Colon (tissue), 2 donors: ENCODE results near the gene CLEC16A.

ENCODE experiments used
- FAIRE-seq: peaks from 2 replicates; lab custom pipeline; 2012; peaks lifted over from hg19 to GRCh38; lab: Jason Lieb, UNC
- donor health status: control.
- donor health status: control.

Gene CLEC16A

DNA sequence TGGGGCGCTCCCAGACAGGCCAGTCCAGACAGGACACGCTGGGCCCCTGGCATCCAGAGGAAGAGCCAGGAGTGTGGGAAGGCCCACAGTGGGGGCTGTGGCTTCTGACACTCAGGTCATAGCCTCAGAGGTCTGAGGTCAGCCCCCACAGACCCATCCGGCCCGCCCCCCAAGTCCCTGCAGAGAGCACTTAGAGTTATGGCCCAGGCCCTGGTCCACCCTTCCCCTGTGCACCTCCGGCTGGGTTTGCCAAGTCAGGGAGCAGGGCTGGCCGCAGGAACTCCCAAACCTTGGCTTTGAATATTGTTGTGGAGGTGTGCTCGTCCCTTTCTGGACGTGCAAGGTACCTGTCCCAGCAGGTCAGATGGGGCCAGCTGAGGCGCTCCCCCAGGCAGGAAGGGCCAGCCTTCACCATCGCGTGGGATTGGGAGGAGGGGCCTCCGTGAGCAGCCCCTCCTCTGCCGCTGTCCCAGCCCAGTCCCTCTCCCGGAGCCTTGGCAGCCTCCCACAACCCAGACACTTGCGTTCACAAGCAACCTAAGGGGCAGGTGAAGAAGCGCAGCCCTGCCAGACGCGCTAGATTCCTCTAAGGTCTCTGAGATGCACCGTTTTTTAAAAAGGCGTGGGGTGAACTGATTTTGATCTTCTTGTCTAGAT is 237.0 kb downstream of the CLEC16A start:
- no peak for FAIRE-seq

DNA sequence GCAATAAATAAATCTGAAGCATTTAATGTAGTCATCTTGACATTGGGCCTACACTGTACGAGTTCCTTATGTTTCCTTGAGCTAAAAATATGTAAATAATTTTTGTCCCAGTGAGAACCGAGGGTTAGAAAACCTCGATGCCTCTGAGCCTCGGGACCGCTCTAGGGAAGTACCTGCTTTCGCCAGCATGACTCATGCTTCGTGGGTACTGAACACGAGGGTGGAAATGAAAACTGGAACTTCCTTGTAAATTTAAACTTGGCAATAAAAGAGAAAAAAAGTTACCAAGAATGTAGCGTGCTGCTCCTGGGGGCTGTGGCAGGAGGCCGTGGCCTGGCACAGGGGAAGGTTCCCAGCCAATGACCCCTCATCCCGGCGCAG is 237.5 kb downstream of the CLEC16A start:
- no peak for FAIRE-seq

DNA sequence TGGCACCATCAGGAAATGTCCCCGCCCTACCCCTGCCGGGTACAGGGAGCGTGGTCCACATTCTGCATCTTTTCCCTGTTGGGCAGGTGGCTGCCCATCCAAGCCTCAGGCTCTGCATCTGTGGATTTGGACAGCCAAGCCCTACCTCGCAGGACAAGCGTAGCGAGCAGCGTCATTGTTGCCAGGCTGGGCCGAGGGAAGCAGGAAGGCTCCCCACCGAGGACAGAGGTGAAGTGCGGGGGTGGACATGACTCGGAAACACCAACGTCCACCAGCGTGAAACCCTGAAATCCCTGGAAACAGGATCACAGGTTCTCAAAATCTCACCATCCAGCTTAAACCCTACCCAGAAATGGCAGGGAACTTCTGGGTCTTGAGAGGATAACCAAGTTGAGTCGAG is 238.0 kb downstream of the CLEC16A start:
- FAIRE-seq, result no peak

DNA sequence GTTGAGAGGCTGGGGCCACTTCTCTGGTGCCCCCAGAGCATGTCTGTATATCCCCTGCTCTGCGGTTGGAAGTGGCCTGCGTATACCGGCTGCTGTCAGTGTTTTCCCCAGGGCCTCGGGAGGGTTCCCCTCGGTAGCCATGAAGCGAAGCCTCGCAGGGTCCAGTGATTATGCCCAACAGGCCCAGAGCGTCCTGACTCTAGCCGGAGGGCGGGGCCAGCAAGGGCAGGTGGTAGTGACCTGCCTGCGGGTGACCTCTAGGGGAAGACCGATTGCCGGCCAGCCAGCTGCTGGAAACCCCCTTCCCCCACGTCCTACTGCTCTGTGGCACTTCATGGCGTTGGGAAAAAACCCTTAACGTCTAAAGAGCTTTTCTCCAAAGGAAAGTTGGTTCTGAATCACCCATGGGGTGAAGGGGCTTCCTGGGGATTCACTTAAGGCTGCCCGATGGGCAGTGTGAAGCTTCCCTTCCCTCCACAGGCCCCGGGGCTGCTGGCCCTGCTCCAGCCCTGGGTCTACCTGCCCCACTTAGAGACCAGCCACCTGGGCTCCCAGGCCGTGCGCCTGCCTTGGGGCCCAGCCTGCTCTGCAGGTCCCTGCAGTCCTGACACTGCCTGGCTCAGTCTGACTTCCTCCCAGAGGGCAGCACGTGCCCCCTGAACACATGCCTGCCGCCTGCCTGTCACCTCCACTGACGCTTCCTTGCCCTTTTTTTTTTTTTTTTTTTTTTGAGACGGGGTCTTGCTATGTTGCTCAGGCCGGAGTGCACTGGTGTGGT is 238.9 kb downstream of the CLEC16A start:
- no peak for FAIRE-seq

DNA sequence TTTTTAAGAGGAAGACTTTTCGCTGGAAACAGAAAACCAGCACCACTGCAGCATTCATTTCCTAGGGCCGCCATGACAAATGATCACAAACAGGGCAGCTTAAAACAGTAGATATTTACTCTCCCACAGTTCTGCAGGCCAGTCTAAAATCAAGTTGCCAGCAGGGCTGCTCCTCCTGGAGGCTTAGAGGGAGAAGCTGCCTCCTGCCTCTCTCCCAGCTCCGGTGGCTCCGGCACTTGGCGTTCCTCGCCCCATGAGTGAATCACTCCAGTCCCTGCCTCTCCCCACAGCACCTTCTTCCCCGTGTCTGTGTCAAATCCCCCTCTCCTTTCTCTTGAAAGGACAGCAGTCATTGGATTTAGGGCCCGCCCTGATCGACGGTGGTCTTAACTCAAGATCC is 239.6 kb downstream of the CLEC16A start:
- no peak for FAIRE-seq

DNA sequence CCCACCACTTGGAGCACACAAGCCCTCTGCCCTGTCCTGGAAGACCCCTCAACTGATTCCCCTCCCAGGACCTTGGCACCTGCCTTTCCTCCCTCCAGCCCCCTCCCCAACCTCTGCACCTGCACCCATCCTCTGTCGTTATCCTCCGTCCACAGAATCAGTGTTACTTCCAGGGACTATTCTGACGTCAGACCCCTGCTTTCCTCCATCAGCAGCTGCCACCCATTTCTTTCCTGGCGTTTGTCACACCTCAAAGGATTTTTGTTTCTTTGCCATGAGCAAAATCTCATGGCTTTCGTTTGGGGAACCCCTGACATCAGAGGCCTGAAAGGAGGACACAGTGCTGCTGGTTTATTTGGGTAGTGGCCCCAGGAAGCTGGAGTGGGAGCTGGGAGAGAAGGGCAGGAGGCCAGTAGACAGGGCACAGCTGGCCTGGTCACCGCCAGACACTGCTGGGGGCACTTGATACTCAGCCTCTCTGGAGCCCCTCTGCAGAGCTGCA is 243.2 kb downstream of the CLEC16A start:
- no peak for FAIRE-seq

DNA sequence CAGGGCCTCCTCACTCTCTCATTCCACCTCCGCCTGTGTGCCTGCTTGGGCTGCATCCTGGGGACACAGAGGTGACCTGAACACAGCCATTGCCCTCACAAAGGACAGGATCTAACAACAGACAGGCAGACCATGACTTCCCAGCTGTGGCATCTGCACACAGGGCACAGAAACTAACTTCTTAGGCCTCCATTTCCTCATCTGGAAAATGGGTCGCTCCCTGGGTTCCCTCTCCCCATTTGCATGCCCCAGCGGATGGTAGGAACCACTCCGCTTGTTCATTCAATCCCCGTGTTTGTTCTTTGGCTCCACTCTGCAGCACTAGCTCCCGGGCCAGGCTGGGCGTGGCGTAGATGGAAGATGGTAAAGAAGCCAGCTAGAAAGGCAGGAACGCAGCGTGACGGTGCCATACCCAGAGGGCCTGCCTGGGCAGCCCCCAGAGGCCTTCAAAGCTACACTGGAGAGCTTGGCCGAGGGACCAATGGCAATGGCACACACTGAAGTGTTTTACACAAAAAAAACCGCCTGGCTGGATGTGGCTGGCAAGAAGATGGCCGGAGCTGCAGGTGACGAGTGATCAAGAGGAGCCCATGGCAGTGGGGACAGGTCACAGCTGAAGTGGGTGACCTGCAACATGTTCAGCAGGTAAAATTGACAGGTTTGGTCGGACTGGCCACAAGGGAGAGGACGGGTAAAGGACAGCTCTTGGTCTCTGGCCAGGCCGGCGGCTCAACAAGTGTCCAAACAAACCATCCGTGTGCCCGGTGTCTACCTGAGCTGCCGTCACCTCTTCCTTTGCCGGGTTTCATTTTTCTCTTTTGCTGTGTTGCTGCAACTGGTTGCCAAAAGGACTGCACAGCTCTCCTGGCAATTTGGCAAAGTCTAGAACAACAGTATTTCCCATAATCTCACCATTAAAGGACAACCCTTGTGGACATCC is 244.7 kb downstream of the CLEC16A start:
- FAIRE-seq, result no peak

DNA sequence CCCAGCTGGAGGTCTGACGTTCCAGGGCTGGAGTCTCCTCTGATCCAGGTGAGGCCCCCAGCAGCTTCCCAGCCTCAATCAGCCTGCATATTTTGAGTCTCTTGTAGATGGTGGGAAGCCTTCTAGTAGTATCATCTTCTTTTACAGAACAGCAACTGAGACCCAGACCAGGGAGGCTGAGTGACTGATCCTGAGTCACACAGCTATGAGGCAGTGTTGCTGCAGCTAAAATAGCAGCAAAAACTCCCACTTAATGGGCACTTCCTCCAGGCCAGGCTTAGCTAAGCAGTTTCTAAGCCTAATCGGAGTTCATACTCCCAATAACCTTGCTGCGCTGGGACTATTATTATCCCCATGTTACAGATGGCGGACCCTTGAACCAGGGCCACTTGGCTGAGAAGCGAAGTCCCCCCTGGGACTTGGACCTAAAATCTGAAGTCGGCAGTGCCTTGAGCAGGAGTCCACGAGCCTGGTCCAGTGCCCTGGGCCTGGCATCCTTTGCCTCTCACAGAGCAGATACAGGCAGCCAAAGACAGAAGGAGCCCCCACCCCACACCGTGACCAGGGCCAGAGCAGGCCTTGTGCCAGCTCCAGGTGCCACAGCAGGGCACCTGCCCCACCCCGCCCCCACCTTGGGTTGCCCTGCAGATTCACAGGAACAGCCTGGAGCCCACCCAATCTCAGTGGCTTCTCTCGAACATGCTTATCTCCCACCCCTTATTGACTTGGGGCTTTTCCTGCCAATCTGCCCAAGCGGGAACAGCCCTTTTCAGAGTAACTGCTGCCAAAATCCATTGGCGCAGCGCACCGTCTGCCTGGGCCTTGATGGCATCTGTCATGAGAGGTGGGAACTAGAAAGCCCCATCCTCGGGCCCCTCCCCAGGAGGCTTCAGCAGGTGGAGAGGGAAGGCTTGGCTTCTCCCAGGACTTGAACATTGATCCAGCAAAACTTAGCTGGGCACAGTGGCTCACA is 246.5 kb downstream of the CLEC16A start:
- FAIRE-seq, result no peak

DNA sequence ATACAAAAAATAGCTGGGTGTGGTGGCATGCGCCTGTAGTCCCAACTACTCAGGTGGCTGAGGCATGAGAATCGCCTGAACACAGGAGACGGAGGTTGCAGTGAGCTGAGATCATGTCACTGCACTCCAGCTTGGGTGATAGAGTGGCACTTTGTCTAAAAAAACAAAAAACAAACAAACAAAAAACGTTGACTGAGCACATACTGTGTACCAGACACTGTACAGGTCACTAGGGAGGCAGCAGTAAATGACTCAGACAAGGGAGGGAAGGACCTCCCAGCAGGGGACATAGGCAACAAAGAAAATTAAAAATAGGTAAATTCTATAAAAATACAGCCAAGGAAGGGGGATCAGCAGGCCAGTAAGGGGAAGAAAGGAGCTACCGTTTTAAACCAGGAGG is 247.3 kb downstream of the CLEC16A start:
- no peak for FAIRE-seq

DNA sequence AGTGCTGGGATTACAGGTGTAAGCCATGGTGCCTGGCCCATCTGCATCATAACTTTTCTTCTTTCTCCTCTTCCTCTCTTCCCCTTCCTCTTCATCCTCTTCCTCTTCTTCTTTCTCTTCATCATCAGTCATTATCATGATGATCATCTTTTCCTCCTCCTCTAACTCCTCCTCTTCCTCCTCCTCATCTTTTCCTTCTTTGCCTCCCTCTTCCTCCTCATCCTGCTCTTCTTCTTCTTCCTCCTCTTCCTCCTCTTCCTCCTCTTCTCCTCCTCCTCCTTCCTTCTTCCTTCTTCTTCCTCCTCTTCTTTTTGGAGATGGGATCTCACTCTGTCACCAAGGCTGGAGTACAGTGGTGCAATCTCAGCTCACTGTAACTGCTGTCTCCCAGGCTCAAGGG is 249.1 kb downstream of the CLEC16A start:
- FAIRE-seq, result no peak

DNA sequence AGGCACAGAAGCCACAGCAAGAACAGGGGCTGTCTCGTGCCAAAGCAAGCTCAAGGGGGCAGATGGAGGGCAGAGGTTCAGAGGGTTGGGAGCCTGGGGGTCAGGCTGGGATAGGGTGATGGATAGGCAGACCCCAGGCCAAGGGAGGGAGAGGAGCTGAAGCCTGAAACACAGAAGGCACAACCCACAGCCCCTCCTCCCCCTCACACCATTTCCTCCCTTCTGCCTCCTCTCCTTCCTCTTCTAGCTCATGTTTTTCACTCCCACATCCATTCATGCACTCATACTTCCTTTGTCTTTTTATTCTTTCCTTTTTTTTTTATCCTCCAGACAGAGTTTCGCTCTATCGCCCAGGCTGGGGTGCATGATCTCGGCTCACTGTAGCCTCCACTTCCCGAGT is 250.5 kb downstream of the CLEC16A start:
- FAIRE-seq, result no peak

DNA sequence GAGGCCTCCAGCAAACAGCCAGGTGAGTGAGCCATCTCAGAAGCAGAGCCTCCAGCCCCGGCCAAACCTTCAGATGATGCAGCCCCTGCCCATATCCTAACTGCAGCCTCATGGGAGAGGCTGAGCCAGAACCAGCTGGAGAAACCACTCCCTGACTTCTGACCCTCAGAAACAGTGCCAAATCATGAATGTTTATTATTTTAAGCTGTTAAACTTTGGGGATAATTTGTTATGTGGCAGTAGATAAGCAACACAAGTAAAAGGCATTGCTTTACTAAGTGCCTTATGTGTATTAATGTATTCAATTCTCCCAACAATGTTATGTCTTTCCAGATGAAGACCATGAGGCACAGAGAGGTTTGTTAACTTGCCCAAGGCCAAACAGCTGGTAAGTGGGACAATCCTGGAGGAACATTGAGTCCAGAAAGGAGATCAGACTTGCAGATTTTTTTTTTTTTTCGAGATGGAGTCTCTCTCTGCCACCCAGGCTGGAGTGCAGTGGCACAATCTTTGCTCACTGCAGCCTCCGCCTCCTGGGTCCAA is 252.0 kb downstream of the CLEC16A start:
- no peak for FAIRE-seq

DNA sequence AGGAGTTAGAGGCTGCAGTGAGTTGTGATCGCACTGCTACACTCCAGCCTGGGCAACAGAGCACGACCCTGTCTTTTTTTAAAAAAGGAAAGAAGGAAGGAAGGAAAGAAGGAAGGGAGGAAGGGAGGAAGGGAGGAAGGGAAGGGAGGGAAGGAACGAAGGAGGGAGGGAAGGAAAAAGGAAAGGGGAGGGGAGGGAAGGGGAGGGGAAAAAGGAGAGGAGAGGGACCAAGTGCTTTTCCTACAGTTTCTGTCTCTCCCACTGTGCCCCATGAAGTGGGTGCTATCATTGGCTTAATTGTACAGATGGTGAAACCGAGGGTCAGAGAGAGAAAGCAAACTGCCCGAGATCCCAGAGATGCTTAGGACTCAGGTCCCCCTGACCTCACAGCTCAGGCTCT is 254.0 kb downstream of the CLEC16A start:
- FAIRE-seq, result no peak

DNA sequence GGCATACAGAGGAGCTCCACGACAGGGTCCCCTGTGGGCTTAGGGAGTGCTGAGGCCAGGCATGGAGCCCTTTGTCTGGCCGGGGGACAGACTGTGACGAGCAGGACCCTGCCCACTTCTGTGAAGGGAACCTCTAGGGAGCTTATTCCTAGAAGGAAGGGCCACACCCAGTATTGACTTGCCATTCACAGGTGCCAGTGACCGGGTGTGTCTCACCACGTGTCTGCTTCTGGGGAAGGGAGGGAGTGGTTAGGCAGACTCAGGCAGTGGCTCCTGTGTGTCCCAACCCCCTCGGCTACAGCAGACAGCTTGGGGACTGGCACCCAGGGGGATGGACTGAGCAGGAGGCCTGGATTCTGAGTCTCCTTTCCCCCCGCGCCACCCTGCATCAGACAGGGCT is 254.5 kb downstream of the CLEC16A start:
- FAIRE-seq, result no peak

DNA sequence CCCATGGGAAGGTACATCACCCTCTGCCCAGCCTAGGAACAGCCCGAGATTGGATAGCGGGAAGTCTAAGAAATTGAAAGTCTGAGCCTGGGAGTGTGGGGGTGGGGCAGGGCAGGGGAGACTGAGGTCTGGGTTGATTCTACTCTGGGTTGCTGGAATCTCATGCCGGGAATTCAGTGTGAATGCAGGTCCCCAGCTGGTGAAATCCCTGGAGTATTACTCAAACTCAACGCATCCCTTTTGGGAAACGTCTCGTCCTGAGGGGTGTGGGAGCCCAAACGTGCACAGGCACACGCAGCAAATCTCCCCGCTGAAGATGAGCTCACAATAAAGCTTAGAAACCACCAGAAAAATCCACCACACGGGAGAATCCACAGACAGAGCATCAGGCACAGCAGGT is 256.2 kb downstream of the CLEC16A start:
- no peak for FAIRE-seq

DNA sequence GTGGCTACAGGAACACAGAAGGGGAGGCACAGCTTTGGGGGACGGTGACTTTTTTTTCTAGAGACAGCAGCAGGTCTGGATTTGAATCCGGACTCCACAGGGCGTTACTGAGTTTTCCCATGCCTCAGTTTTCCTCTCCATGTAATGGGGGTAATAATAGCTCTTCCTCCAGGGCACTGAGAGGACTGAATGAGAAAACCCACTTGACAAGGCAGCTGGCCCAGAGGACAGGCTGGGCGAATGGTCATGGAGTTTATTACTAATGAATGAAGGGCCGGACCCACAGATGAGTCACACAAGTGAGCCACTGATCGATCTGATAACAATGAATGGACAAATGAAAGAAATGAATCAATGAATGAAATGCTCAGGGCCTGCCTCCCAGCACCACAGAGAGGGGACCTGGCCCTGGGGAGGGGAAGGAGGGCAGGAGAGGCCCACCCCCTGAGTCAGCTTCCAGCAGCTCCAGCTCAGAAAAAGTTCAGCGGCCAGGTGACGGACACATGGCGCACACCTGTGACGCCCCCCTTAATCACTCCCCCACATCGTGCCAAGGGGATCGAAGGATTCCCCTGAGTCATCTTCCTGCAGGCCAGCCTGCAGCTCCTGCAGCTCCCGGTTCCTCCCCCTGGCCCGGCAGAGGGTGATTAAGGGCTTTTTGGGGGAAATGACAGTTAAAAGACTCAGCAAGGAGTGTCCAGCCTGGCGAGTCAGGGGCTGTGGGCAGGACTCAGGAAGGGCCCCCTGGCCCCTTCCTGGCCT is 257.3 kb downstream of the CLEC16A start:
- no peak for FAIRE-seq

DNA sequence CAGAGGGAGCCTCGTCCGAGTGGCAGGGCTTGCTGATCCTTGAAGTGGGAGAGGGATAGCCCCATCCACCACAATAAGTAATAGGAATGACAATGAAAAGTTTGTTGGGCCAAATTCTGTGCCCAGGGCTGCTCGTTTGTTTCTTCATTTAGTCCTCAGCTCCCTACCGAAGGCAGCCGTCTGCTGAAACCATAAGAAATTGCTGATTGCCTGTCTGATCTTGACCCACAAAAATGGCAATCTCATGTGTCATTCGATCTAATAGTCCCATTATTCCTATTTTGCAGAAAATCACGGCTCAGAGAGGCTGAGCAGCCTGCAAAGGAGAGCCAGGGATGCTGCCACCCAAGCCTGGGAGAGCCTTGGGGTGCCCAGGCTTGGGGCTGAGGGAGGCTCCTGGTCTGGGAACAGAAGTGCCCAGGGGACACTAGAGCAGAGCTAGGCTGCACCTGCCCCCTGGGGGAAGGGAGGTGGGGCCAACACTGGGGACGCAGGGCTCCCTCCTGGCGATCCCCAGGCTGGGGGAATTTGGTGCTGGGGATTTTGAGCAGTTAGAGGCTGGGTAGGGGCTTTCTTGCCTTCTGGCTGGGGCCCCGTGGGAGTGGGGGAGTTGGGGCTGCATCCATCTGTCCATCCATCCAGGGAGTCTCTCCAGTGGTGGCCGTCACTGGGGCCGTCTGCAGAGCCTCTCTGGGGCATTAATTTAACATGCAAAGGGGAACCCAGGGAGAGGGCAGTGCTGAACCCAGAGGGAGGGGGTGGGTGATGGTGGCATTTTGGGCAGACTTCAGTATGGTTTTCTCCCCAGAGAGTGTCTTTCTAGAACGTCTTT is 258.1 kb downstream of the CLEC16A start:
- FAIRE-seq, result no peak

DNA sequence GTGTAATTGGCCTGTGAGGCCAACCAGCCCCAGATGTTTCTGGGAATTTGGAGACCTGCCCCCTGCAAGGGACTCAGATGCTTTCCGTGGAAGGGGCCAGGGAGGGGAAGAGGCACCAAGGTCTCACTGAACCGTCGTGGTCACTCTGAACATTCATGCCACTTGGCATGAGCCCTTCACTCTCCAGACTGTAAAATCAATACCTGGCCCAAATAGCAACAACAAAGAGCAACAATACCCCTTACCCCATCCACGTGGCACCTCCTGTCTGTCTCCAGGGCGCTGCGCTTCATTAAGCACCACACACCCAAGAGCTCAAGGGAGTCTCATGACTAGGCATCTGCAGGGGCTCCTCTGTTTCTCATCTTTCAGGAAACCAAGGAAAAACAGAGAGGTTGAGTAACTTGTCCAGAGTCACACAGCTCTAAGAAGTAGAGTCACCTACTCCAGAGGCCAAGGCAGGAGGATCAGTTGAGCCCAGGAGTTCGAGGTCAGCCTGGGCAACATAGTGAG is 258.8 kb downstream of the CLEC16A start:
- no peak for FAIRE-seq

DNA sequence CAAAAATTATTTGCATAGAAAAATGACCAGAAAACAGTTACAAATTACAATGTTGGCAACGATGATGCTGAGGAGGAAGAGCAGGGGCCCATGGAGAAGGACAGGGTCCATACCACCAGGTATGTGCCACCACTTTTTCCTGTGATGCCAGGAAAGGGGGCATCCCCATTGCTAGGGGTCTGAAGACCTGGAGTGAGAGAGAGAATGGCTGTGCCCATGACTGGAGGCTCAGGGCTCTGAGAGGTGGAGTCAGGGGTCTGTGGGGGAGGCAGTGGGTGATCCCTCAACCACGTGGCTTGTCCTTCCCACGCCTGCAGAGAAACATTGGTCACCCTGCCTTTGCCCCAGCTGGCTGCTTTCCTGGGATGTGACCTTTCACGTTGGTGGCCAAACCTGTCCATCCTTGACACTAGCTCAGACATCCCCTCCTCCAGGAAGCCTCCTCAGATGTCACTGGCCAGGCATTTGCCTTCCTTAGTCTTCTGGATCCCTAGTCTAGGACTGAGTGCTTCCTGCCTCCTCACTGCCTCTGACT is 260.2 kb downstream of the CLEC16A start:
- FAIRE-seq, result no peak
